Karpas-422 (cell line): Measurements from ENCODE around the gene ZNF77. TPM values are rescaled to one million over a fixed set of nuclear protein-coding genes. Genes with fewer than 3 reads are reported as not detected.
A peak's percentile ranks its signal among the peaks of the same experiment; 100 is the strongest.
"Not testable (repeated sequence)": the region's sequence is repeated elsewhere in the genome, so short reads cannot be mapped to it uniquely, and the experiment has no call there.

Experiments
- DNase-seq: peaks from one replicate; pipeline ENCODE4 v3.0.0-alpha.2; 2015
- H2AFZ ChIP-seq: fragments of 200-600 bp; sonication (generic); 2 replicates; pipeline ENCODE4 v1.6.1; 2014; ENCODE audit warnings: antibody characterized with exemption, low read length, mixed read lengths
- H3K27ac ChIP-seq: fragments of 200-600 bp; sonication (generic); 2 replicates; pipeline ENCODE4 v1.5.1; 2014; ENCODE audit warnings: mild to moderate bottlenecking, low read length, moderate library complexity
- H3K27me3 ChIP-seq: fragments of 200-600 bp; sonication (generic); 2 replicates; pipeline ENCODE4 v1.6.1; 2014; ENCODE audit warnings: low read length, mixed read lengths
- H3K36me3 ChIP-seq: fragments of 200-600 bp; sonication (generic); 2 replicates; pipeline ENCODE4 v1.6.1; 2014; ENCODE audit warnings: low read length, mixed read lengths; ENCODE audit not compliant: insufficient read depth
- H3K4me1 ChIP-seq: fragments of 200-600 bp; sonication (generic); 2 replicates; pipeline ENCODE4 v1.6.1; 2014; ENCODE audit warnings: mild to moderate bottlenecking, low read length, mixed read lengths
- H3K4me2 ChIP-seq: fragments of 200-600 bp; sonication (generic); 2 replicates; pipeline ENCODE4 v1.6.1; 2014; ENCODE audit warnings: low read length, low read depth, mild to moderate bottlenecking; ENCODE audit not compliant: poor library complexity, severe bottlenecking
- H3K4me3 ChIP-seq: fragments of 200-600 bp; sonication (generic); 2 replicates; pipeline ENCODE4 v1.5.1; 2014; ENCODE audit warnings: mild to moderate bottlenecking, antibody characterized with exemption, low read length, mixed read lengths
- H3K79me2 ChIP-seq: fragments of 200-600 bp; sonication (generic); 2 replicates; pipeline ENCODE4 v1.6.1; 2014; ENCODE audit warnings: mild to moderate bottlenecking, low read length, mixed read lengths
- H3K9ac ChIP-seq: fragments of 200-600 bp; sonication (generic); 2 replicates; pipeline ENCODE4 v1.6.0; 2014; ENCODE audit warnings: low read length
- H3K9me2 ChIP-seq: fragments of 200-600 bp; sonication (generic), shearing (Covaris generic); replicated peaks from 2 replicates; pipeline ENCODE4 v1.6.0; 2014; ENCODE audit warnings: mild to moderate bottlenecking, low read length, moderate library complexity; ENCODE audit not compliant: insufficient read depth
- H3K9me3 ChIP-seq: fragments of 300-700, 200-600 bp; sonication (generic); 2 replicates; pipeline ENCODE4 v1.6.1; 2014; ENCODE audit warnings: low read length, mixed read lengths
- H4K20me1 ChIP-seq: fragments of 200-600 bp; sonication (generic); 2 replicates; pipeline ENCODE4 v1.6.1; 2014; ENCODE audit warnings: mild to moderate bottlenecking, antibody characterized with exemption, low read length, low read depth; ENCODE audit not compliant: insufficient read depth
- total RNA-seq: library from RNA; depleted of rRNA; stranded (reverse); fragments of >200 nt; shearing (Covaris generic); gene quantifications from 2 replicates; pipeline ENCODE4 v1.2.3, GENCODE V29; 2014; ENCODE audit warnings: low replicate concordance; rRNA removed

Gene ZNF77
- total RNA-seq: not detected in 2 replicates

DNA sequence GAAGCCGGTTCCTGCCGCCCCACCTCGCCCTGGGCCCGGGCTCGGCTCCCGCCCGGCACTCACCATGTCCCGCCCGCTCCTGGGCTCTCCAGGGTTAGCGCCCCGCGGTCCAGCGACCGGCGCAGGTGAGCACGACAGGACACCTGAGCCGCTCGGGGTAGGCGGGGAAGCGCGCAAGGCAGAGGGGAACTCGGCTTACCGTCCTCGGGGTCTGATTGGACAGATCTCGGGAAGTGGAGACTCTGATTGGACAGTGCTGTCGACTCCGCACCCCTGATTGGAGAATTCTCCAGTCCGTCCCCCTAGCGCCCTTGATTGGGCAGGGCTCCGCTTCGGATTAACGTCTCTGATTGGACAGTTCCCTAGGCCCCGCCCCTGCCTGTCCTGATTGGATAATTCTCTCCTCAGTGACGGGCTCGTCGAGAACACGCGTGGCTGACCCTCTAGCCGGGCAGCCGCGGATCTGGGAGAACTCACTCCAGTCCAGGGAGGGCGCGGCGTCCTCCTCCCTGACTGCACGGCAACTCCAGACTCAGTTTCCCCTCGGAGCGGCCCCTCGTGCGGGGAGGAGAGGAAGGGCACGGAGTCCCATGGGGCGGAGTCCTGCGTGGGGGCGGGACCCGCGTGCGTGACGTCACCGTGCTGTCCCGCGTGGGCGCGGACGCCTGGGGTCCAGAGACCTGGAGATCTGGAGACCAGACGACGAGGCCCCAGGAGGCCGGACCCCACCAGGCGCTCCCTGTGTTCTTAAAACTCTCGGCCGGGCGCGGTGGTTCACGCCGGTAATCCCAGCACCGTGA is at the start of gene ZNF77:
TSS of gene ZNF77 (minus strand) at position 197 of the 800 bp plus-strand sequence. CDS start at position 66, 131 bp downstream.
- Histone ChIP-seq H3K9me2 (no peaks in the 10 kb centered on the region), H2AFZ (no peak within 1 kb of the TSS), H3K9me3 (no peaks in the 10 kb centered on the region), H4K20me1 (no peaks in the 10 kb centered on the region), H3K9ac (no peak within 1 kb of the TSS), H3K27ac (no peak within 1 kb of the TSS), H3K79me2 (peaks cover 7% of the 10 kb centered on the region), H3K4me1 (peaks cover 5% of the 10 kb centered on the region; the same call in 1 of the 2 replicates), H3K4me3 (no peak within 1 kb of the TSS), H3K27me3 (no peaks in the 10 kb centered on the region), H3K4me2 (no peak within 1 kb of the TSS), H3K36me3 (no peaks in the 10 kb centered on the region)
- peak; percentile 43 for DNase-seq

DNA sequence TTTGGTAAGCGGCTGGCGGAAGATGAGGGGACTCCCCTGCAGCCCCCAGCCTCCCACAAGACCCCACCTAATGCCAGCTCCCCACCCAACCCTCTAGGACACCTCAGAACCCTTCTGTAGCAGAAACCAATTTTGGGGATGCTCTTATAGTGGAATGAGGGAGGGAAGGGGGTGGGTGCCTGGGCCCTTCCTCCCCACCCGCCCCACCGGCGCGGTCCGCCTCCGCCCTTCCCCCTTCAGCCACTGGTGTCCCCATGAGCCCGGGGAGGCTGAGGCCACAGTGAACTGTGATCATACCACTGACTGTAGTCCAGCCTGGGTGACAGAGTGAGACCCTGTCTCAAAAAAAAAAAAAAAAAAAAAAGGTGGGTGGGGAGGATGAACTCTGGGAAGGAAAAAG is 48.8 kb upstream of the ZNF77 start:
- H3K9me2 ChIP-seq: no peaks in the 10 kb centered on the region
- no peak for DNase-seq
- H2AFZ ChIP-seq: no peak overlapping the region
- no peak overlapping the region for H3K4me3 ChIP-seq
- H3K27me3 ChIP-seq: no peaks in the 10 kb centered on the region
- no peaks in the 10 kb centered on the region for H4K20me1 ChIP-seq
- H3K9me3 ChIP-seq: no peaks in the 10 kb centered on the region
- no peak overlapping the region for H3K9ac ChIP-seq
- no peak overlapping the region for H3K4me2 ChIP-seq
- no peak overlapping the region for H3K27ac ChIP-seq
- no peaks in the 10 kb centered on the region for H3K79me2 ChIP-seq
- no peaks in the 10 kb centered on the region for H3K4me1 ChIP-seq
- H3K36me3 ChIP-seq: no peaks in the 10 kb centered on the region

- Histone ChIP-seq H3K27me3 (no peaks in the 10 kb centered on the region), H3K4me2 (no peak overlapping the region), H3K79me2 (no peaks in the 10 kb centered on the region), H3K4me3 (no peak overlapping the region), H4K20me1 (no peaks in the 10 kb centered on the region), H3K9ac (no peak overlapping the region), H3K4me1 (no peaks in the 10 kb centered on the region), H3K9me2 (no peaks in the 10 kb centered on the region), H3K27ac (no peak overlapping the region), H3K9me3 (no peaks in the 10 kb centered on the region), H2AFZ (no peak overlapping the region), H3K36me3 (no peaks in the 10 kb centered on the region)
- DNase-seq: no peak
Measured at GRCh38 chr19:2992958-2993357, 48.2 kb upstream of the ZNF77 start.

DNA sequence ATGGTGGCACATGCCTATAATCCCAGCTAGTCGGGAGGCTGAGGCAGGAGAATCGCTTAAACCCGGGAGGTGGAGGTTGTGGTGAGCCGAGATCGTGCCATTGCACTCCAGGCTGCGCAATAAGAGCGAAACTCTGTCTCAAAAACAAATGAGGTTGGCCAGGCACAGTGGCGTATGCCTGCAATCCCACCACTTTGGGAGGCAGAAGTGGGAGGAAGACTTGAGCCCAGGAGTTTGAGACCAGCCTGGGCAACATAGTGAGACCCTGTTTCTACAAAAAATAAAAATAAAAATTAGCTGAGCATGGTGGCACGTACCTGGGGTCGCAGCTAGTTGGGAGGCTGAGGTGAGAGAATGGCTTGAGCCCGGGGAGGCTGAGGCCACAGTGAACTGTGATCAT is 47.6 kb upstream of the ZNF77 start:
- H3K36me3 ChIP-seq, DNase-seq, H3K4me2 ChIP-seq, H3K27me3 ChIP-seq, H3K4me1 ChIP-seq, H3K9ac ChIP-seq, H4K20me1 ChIP-seq, H3K4me3 ChIP-seq, H2AFZ ChIP-seq, H3K9me2 ChIP-seq, H3K79me2 ChIP-seq, H3K27ac ChIP-seq, H3K9me3 ChIP-seq: not testable (repeated sequence)

GRCh38 chr19:2989236-2989946 is 44.6 kb upstream of the ZNF77 start:
- Histone ChIP-seq H3K4me1 (no peaks in the 10 kb centered on the region), H3K79me2 (no peaks in the 10 kb centered on the region), H3K9ac (no peak overlapping the region), H3K4me2 (no peak overlapping the region), H2AFZ (no peak overlapping the region), H3K4me3 (no peak overlapping the region), H3K36me3 (no peaks in the 10 kb centered on the region), H4K20me1 (no peaks in the 10 kb centered on the region), H3K27me3 (no peaks in the 10 kb centered on the region), H3K27ac (no peak overlapping the region), H3K9me3 (no peaks in the 10 kb centered on the region), H3K9me2 (no peaks in the 10 kb centered on the region)
- no peak for DNase-seq

GRCh38 chr19:2988568-2988967 is 43.8 kb upstream of the ZNF77 start:
- no peaks in the 10 kb centered on the region for H3K9me3 ChIP-seq
- no peaks in the 10 kb centered on the region for H4K20me1 ChIP-seq
- H3K27me3 ChIP-seq: no peaks in the 10 kb centered on the region
- H3K4me3 ChIP-seq: no peak overlapping the region
- no peaks in the 10 kb centered on the region for H3K36me3 ChIP-seq
- H3K79me2 ChIP-seq: no peaks in the 10 kb centered on the region
- no peak overlapping the region for H3K4me2 ChIP-seq
- no peak overlapping the region for H2AFZ ChIP-seq
- H3K9me2 ChIP-seq: no peaks in the 10 kb centered on the region
- DNase-seq: no peak
- H3K27ac ChIP-seq: no peak overlapping the region
- no peak overlapping the region for H3K9ac ChIP-seq
- peaks cover 8% of the 10 kb centered on the region for H3K4me1 ChIP-seq

DNA sequence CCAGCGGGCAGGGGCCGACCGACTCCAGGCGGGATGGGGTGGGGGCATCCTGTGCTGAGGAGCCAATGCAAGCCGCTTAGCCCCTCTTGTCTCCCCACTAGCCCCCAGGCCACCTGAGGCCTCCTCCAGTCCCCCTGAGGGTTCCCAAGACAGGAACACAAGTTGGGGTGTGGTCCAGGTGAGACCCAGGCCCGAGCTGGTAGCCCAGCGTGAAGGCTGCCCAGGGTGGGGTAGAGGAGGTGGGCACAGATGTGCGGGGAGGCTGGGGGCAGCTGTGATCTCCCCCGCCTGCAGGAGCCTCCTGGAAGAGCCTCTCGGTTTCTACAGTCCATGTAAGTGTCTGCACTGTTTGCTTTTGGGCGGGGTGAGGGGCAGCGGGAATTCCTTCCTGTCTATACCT is 43.0 kb upstream of the ZNF77 start:
- no peak overlapping the region for H3K4me2 ChIP-seq
- no peaks in the 10 kb centered on the region for H3K9me2 ChIP-seq
- H3K4me3 ChIP-seq: no peak overlapping the region
- H3K36me3 ChIP-seq: no peaks in the 10 kb centered on the region
- H3K27ac ChIP-seq: no peak overlapping the region
- no peak for DNase-seq
- no peaks in the 10 kb centered on the region for H3K79me2 ChIP-seq
- H3K9ac ChIP-seq: no peak overlapping the region
- no peaks in the 10 kb centered on the region for H4K20me1 ChIP-seq
- H3K4me1 ChIP-seq: peaks cover 8% of the 10 kb centered on the region
- no peak overlapping the region for H2AFZ ChIP-seq
- no peaks in the 10 kb centered on the region for H3K9me3 ChIP-seq
- H3K27me3 ChIP-seq: no peaks in the 10 kb centered on the region

GRCh38 chr19:2986951-2987524 is 42.3 kb upstream of the ZNF77 start:
- H3K4me1 ChIP-seq: peaks cover 8% of the 10 kb centered on the region
- H3K36me3 ChIP-seq: no peaks in the 10 kb centered on the region
- no peaks in the 10 kb centered on the region for H4K20me1 ChIP-seq
- no peak overlapping the region for H3K4me2 ChIP-seq
- H3K4me3 ChIP-seq: no peak overlapping the region
- no peak for DNase-seq
- no peaks in the 10 kb centered on the region for H3K9me2 ChIP-seq
- no peaks in the 10 kb centered on the region for H3K9me3 ChIP-seq
- H3K9ac ChIP-seq: no peak overlapping the region
- H3K79me2 ChIP-seq: no peaks in the 10 kb centered on the region
- no peaks in the 10 kb centered on the region for H3K27me3 ChIP-seq
- no peak overlapping the region for H2AFZ ChIP-seq
- H3K27ac ChIP-seq: no peak overlapping the region
